Measurements from ENCODE around the gene PVALEF.

- TF ChIP-seq CTCF (IDR thresholded peaks at IDR 0.05; ENCODE audit: insufficient read depth, low read length) (no peak), POLR2AphosphoS5 (IDR thresholded peaks at IDR 0.05; ENCODE audit: low read depth) (no peak), REST (IDR thresholded peaks at IDR 0.05; ENCODE audit: insufficient replicate concordance, low read depth) (no peak), GABPA (IDR thresholded peaks at IDR 0.05; ENCODE audit: low read depth) (no peak), SPI1 (IDR thresholded peaks at IDR 0.05; ENCODE audit: borderline replicate concordance, low read depth) (no peak)
Observed at GRCh38 chr17:81166033-81166492, 756 bp downstream of the PVALEF start, which contains the start of gene AATK.
